Gastrocnemius medialis (tissue), 4 donors: ENCODE measurements around the gene CCNT2. TPM values are rescaled to one million over a fixed set of nuclear protein-coding genes. Genes with fewer than 3 reads are reported as not detected.

ENCODE experiments used
- ATAC-seq, 2 donors: fragments of 150-250 bp; one replicate each; pipeline ENCODE4 v1.9.1; 2016
- DNase-seq, 2 donors: peaks; one replicate each; pipeline ENCODE4 v3.0.0-alpha.2; 2019
- H3K27ac ChIP-seq, 4 donors: fragments of 200-600 bp; sonication (generic); 1 replicate in 1 of 4; 2 replicates in 3 of 4; pipeline ENCODE4 v1.5.1; 2016 to 2018; ENCODE audit warnings: mild to moderate bottlenecking in 2 of 4, moderate library complexity in 1 of 4
- H3K27me3 ChIP-seq, 3 donors: fragments of 200-600 bp; sonication (generic) in 2 of 3; 1 replicate in 1 of 3; 2 replicates in 2 of 3; pipeline versions ENCODE4 v1.5.1 to v1.6.0; 2016 to 2019; ENCODE audit warnings: mild to moderate bottlenecking in 1 of 3, moderate library complexity in 1 of 3
- H3K36me3 ChIP-seq, 2 donors: fragments of 200-600 bp; sonication (generic) in 1 of 2; one replicate each; pipeline ENCODE4 v1.5.1; 2017 to 2018
- H3K4me1 ChIP-seq, 2 donors: fragments of 200-600 bp; sonication (generic) in 1 of 2; one replicate each; pipeline ENCODE4 v1.5.1; 2016 to 2017; ENCODE audit warnings: mild to moderate bottlenecking in 2 of 2
- H3K4me3 ChIP-seq, 4 donors: fragments of 200-600 bp; sonication (generic) in 3 of 4; 1 replicate in 1 of 4; 2 replicates in 3 of 4; pipeline ENCODE4 v1.5.1; 2016 to 2019; ENCODE audit warnings: mild to moderate bottlenecking in 2 of 4
- H3K9me3 ChIP-seq, 3 donors: fragments of 200-600 bp; sonication (generic) in 2 of 3; 1 replicate in 1 of 3; 2 replicates in 2 of 3; pipeline ENCODE4 v1.5.1; 2016 to 2019
- POLR2A ChIP-seq, 2 donors: fragments of 450-650 bp; IDR thresholded peaks; one replicate each; pipeline ENCODE4 v1.6.1; 2017; ENCODE audit warnings: antibody characterized with exemption in 2 of 2, mild to moderate bottlenecking in 2 of 2, moderate library complexity in 2 of 2
- in situ Hi-C, 4 donors: fragments of 200-750 bp; cut with MboI; loops; one replicate each; pipeline versions ENCODE4 v1.15.0 to v1.8.0; 2017; ENCODE audit warnings: low sequenced_read_pairs in 4 of 4
- intact Hi-C: fragments of 100-400 bp; cut with DNase I; formaldehyde crosslinking; loops from one replicate; pipeline ENCODE4 v1.15.1; 2023; ENCODE audit warnings: low total_unique reads
- total RNA-seq, 4 donors: library from RNA; depleted of rRNA; stranded (reverse); fragments of >200 nt; gene quantifications; one replicate each; pipeline versions ENCODE4 v1.1.0 to v1.2.3, GENCODE V29; 2016
- TF ChIP-seq, protein P1 (sequence below), 5 experiments: fragments of 450-650 bp in 3 of 5; fragments of 200-600 bp in 2 of 5; sonication (generic) in 2 of 5; IDR thresholded peaks in 4 of 5; conservative IDR thresholded peaks in 1 of 5; 1 replicate in 4 of 5; 2 replicates in 1 of 5; pipeline ENCODE4 v1.5.1; 2016 to 2019; ENCODE audit warnings: antibody characterized with exemption in 5 of 5, mild to moderate bottlenecking in 3 of 5, moderate library complexity in 3 of 5

CCNT2 gene
- total RNA-seq, 4 donors from 2014 or later = 11.6 to 28.4 (median 18.6) TPM

DNA sequence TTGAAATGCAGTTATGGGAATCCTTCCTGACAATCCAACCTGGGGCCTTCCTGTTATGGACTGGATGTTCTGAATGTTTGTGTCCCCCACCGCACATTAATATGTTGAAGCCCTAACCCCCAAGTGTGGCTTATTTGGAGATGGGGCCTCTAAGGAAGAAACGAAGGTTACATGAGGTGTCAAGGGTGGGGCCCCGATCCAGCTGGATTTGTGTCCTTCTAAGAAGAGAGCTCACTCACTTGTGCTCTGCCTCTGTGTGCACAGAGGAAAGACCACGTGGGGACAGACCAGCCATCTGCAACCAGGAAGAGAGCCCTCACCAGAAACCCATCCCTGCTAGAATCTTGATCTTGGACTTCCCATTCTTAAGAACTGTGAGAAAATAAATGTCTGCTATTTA is 84.2 kb downstream of the CCNT2 start:
- TF ChIP-seq, protein P1, sequence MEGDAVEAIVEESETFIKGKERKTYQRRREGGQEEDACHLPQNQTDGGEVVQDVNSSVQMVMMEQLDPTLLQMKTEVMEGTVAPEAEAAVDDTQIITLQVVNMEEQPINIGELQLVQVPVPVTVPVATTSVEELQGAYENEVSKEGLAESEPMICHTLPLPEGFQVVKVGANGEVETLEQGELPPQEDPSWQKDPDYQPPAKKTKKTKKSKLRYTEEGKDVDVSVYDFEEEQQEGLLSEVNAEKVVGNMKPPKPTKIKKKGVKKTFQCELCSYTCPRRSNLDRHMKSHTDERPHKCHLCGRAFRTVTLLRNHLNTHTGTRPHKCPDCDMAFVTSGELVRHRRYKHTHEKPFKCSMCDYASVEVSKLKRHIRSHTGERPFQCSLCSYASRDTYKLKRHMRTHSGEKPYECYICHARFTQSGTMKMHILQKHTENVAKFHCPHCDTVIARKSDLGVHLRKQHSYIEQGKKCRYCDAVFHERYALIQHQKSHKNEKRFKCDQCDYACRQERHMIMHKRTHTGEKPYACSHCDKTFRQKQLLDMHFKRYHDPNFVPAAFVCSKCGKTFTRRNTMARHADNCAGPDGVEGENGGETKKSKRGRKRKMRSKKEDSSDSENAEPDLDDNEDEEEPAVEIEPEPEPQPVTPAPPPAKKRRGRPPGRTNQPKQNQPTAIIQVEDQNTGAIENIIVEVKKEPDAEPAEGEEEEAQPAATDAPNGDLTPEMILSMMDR (IDR thresholded peaks at IDR 0.05 in 4 of 5, conservative IDR thresholded peaks at IDR 0.05 in 1 of 5) = no peak
- TF ChIP-seq POLR2A (IDR thresholded peaks at IDR 0.05) = no peak
- no peak overlapping the region for H3K4me3 ChIP-seq
- H3K4me1 ChIP-seq = peaks cover 0 to 6% of the 10 kb centered on the region in 2 donors
- no peaks in the 10 kb centered on the region for H3K9me3 ChIP-seq
- H3K27ac ChIP-seq = no peak overlapping the region
- ATAC-seq (no peak), DNase-seq (no peak)
- H3K27me3 ChIP-seq = peaks cover 0 to 7% (median 0%) of the 10 kb centered on the region in 3 donors
- in situ Hi-C loops (loop anchor here in 1 of 4 donors (25.0 kb wide), 1 partner anchor 709 kb away; no protein-coding TSS in a partner anchor), intact Hi-C loops (loop anchor here (10.0 kb wide), 1 partner anchor 792 kb away; no protein-coding TSS in a partner anchor)
- no peaks in the 10 kb centered on the region for H3K36me3 ChIP-seq

DNA sequence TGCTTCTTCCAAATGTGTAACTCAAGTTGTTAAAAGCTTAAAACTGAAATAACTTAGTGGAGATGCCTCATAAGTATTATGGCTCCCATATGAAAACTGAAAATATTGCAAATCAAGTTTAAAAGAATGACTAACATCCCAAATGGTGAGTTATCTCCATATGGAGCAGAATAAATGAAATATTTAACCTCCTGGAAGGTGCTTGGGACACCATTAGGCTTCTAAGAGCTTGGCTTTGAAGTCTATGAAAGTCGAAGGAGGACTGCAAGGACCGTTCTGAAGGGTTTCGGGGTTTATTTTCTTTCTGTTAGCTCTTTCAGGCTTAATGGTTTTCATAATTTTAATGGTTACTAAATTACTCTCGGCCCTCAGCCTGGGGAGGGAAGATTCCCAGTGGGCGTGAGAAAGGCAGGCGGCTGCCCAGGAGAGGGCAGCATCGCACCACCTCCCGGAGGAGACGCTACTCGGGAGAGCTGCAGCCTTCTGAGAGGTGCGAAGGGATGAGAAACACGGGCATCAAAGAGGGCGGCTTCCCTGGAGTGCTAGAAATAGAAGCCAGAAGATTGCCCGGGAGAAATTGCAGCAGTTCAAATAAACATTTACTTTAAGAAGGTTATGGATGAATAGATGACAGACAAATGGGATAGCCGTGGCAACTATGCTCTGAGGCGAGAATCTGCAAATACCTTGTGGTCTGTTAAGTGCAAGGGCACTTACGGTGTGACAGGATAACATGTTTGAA is 85.6 kb downstream of the CCNT2 start:
- DNase-seq = peak; percentile 38 to 42
- ATAC-seq = peak; percentile 74 to 91
- H3K9me3 ChIP-seq = no peaks in the 10 kb centered on the region
- H3K36me3 ChIP-seq = no peaks in the 10 kb centered on the region
- H3K27ac ChIP-seq = no peak overlapping the region
- in situ Hi-C loops (loop anchor here in 1 of 4 donors (25.0 kb wide), 1 partner anchor 708 kb away; no protein-coding TSS in a partner anchor), intact Hi-C loops (loop anchor here (1.0 to 10.0 kb wide), 2 partner anchors 706 to 791 kb away; no protein-coding TSS in a partner anchor)
- TF ChIP-seq, protein P1 (IDR thresholded peaks at IDR 0.05 in 4 of 5, conservative IDR thresholded peaks at IDR 0.05 in 1 of 5) = peak; percentile 58 to 92 (median 74)
- no peak for TF ChIP-seq POLR2A (IDR thresholded peaks at IDR 0.05)
- no peak overlapping the region for H3K4me3 ChIP-seq
- peaks cover 0 to 6% of the 10 kb centered on the region in 2 donors for H3K4me1 ChIP-seq
- H3K27me3 ChIP-seq = peaks cover 0 to 13% (median 0%) of the 10 kb centered on the region in 3 donors

- in situ Hi-C loops (loop anchor here in 3 of 4 donors (5.0 to 25.0 kb wide), 2 partner anchors 707 kb away; no protein-coding TSS in a partner anchor), intact Hi-C loops (loop anchor here (10.0 kb wide), 1 partner anchor 789 kb away; no protein-coding TSS in a partner anchor)
- no peaks in the 10 kb centered on the region for H3K36me3 ChIP-seq
- peaks cover 0 to 13% (median 0%) of the 10 kb centered on the region in 3 donors for H3K27me3 ChIP-seq
- no peak for ATAC-seq
- peaks cover 0 to 6% of the 10 kb centered on the region in 2 donors for H3K4me1 ChIP-seq
- no peak overlapping the region for H3K27ac ChIP-seq
- TF ChIP-seq, protein P1 (IDR thresholded peaks at IDR 0.05 in 4 of 5, conservative IDR thresholded peaks at IDR 0.05 in 1 of 5) = no peak
- TF ChIP-seq POLR2A (IDR thresholded peaks at IDR 0.05) = no peak
- no peaks in the 10 kb centered on the region for H3K9me3 ChIP-seq
- no peak overlapping the region for H3K4me3 ChIP-seq
- no peak for DNase-seq
Measured at GRCh38 chr2:135005753-135006152, 87.1 kb downstream of the CCNT2 start.

Other genes starting within 250 kb of the CCNT2 start
- not detected for gene TMEM163, start 199.8 kb upstream of the CCNT2 start, total RNA-seq
- under 1 TPM in 1 of 4 donors, not detected in 3; 0.29 TPM for gene ACMSD, start 80.2 kb upstream of the CCNT2 start, total RNA-seq
- gene MAP3K19, start 128.6 kb downstream of the CCNT2 start, total RNA-seq = not detected
- 10 to 100 TPM; 44.3 to 51.7 (median 46.5) TPM for gene RAB3GAP1, start 133.5 kb downstream of the CCNT2 start, total RNA-seq